ENCODE measurements around the gene MAP3K2.

- TF ChIP-seq CTCF (IDR thresholded peaks at IDR 0.05; ENCODE audit: low read length) (peak; percentile 41), EZH2 (IDR thresholded peaks at IDR 0.05; ENCODE audit: borderline replicate concordance, low read length) (no peak)
Measured at GRCh38 chr2:127270663-127271062, 117.1 kb downstream of the MAP3K2 start.

Measured in OCI-LY1 (cell line).